Measurements from ENCODE around the gene MDFIC.

MDFIC gene

GRCh38 chr7:114953724-114954123, 31.8 kb downstream of the MDFIC start:
- DNase-seq (ENCODE audit: low read depth) = no peak

DNA sequence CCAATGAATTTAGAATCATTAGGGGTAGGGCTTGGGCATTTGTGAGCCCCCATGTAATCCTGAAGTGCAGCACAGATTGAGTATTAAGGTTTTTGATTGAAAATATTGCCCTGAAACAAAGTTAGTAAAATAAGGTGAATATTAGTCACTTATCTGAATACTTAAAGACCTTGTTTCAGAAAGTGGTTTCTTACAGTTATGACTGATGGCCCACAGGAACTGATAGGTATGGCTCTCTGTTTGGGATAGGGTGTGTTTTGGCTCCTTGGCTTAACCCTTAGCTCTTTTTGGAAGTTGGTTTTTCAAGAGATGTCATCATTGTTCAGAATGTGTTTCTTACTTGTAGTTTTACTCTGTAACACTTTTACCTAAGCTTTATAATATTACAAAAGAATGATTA, 34.8 kb downstream of the MDFIC start:
- no peak for DNase-seq (ENCODE audit: low read depth)

- no peak for DNase-seq (ENCODE audit: low read depth)
Observed at GRCh38 chr7:114957444-114957843, 35.5 kb downstream of the MDFIC start.

GRCh38 chr7:114959931-114960330, 38.0 kb downstream of the MDFIC start:
- no peak for DNase-seq (ENCODE audit: low read depth)

- no peak for DNase-seq (ENCODE audit: low read depth)
Observed at GRCh38 chr7:114962441-114962840, 40.5 kb downstream of the MDFIC start.

DNA sequence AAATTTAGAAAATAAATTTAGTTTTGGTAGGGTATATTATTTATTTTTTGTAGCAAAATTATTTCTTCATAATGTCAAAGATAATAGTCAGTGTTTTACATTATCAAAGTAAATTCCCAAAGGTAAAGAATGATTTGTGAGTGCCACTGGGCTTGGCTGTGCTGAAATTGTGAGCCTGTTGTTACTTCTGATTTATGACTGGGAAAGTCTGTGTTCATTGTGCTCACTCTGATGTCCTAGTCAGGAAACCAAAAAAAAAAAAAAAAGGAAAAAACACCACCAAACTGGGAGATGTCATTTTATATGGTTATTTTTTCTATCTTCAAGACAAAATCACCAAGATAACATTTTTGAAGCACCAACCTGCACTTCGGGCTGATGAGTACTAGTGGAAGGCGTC, 44.3 kb downstream of the MDFIC start:
- DNase-seq (ENCODE audit: low read depth) = no peak

- DNase-seq (ENCODE audit: low read depth) = no peak
Observed at GRCh38 chr7:114969096-114969495, 47.2 kb downstream of the MDFIC start.

- no peak for DNase-seq (ENCODE audit: low read depth)
Observed at GRCh38 chr7:114970308-114970707, 48.4 kb downstream of the MDFIC start.

GRCh38 chr7:114970732-114971131, 48.8 kb downstream of the MDFIC start:
- DNase-seq (ENCODE audit: low read depth) = no peak

DNA sequence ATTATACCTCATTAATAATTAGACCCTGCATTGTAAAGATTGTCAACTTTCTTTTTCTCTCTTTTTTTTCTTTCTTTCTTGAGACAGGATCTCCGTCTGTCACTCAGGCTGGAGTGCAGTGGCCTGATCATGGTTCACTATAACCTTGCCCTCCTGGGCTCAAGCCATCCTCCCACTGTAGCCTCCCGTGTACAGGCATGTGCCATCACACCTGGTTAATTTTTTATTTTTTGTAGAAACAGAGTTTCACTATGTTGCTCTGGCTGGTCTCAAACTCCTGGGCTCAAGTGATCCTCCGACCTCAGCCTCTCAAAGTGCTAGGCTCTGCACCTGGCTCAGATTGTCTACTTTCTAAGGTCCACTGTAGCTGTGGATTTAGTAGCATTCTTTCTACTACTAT, 50.7 kb downstream of the MDFIC start:
- DNase-seq (ENCODE audit: low read depth) = no peak

GRCh38 chr7:114973147-114973546, 51.3 kb downstream of the MDFIC start:
- DNase-seq (ENCODE audit: low read depth) = no peak

GRCh38 chr7:114975401-114975800, 53.5 kb downstream of the MDFIC start:
- DNase-seq (ENCODE audit: low read depth) = no peak

DNA sequence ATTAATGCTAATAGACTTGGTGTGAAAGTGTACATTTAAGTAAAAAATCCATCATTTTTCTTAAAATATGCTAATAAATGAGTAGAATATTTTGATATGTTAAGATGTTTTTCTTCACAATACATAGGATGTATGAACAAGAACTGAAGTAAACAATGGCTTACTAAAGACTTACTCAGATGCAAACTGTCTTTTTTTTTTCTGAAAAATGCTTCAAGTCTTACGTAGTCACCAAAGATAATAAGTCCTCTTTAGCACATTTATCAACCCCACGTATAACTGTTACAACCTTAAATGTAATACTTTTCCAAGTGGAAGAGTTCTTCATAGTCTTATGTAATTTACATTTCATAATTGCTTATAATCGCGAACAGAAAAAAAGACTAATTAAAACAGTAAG, 54.8 kb downstream of the MDFIC start:
- no peak for DNase-seq (ENCODE audit: low read depth)

- DNase-seq (ENCODE audit: low read depth) = no peak
Observed at GRCh38 chr7:114977277-114977676, 55.4 kb downstream of the MDFIC start.

DNA sequence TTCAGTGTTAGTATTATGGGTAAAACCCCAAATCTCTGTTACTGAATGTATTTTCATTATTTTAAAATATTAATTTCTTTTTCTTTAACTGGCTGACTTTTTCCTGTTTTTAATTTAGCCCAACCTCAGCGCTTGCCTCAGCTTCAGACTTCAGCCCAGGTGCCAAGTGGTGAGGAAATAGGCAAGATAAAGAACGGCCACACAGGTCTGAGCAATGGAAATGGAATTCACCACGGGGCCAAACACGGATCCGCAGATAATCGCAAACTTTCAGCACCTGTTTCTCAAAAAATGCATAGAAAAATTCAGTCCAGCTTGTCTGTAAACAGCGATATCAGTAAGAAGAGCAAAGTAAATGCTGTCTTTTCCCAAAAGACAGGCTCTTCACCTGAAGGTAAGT, 57.5 kb downstream of the MDFIC start:
- no peak for DNase-seq (ENCODE audit: low read depth)

- DNase-seq (ENCODE audit: low read depth) = no peak
Observed at GRCh38 chr7:114979803-114980507, 58.1 kb downstream of the MDFIC start.

DNA sequence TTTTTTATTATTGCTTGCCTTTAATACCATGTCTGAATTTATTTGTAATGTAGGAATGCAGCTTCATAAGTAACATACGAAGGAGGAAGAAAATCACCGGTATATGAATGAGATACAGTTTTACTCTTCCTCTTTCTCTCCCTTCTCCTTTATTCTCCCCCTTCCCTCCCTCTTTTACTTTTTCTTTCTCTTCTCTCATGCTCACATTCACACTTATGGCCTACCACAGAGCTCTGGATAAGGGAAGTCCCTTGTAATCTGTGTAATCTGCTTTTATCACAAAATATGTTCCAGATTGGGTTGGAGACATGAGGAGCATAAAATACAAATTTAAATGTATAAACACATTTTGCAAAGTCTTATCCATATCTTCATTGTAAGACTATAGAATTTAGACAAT, 59.4 kb downstream of the MDFIC start:
- no peak for DNase-seq (ENCODE audit: low read depth)

DNA sequence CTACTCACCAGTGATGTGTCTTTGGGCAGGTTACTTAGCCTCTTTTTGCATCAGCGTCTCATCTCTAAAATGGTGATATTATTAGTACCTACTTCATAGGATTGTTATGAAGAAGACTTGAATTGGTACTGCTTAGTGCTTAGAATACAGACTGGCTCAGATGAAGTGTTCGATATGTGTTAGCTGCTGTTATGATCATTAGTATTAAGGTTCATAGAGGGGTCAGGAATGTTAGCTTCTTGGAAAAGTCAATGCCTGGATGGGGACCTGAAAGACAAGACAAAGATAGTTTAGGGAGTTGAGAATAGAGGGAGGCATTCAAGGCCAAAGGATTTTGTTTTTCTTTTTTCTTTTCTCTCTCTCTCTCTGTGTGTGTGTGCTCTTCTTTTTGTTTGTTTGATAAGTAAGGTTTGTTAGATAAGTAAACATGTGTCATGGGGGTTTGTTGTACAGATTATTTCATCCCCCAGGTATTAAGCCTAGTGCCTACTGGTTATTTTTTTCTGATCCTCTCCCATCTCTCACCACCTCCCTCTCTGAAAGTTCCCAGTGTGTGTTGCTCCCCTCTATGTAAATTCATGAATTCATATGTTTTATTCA, 63.3 kb downstream of the MDFIC start:
- no peak for DNase-seq (ENCODE audit: low read depth)

DNA sequence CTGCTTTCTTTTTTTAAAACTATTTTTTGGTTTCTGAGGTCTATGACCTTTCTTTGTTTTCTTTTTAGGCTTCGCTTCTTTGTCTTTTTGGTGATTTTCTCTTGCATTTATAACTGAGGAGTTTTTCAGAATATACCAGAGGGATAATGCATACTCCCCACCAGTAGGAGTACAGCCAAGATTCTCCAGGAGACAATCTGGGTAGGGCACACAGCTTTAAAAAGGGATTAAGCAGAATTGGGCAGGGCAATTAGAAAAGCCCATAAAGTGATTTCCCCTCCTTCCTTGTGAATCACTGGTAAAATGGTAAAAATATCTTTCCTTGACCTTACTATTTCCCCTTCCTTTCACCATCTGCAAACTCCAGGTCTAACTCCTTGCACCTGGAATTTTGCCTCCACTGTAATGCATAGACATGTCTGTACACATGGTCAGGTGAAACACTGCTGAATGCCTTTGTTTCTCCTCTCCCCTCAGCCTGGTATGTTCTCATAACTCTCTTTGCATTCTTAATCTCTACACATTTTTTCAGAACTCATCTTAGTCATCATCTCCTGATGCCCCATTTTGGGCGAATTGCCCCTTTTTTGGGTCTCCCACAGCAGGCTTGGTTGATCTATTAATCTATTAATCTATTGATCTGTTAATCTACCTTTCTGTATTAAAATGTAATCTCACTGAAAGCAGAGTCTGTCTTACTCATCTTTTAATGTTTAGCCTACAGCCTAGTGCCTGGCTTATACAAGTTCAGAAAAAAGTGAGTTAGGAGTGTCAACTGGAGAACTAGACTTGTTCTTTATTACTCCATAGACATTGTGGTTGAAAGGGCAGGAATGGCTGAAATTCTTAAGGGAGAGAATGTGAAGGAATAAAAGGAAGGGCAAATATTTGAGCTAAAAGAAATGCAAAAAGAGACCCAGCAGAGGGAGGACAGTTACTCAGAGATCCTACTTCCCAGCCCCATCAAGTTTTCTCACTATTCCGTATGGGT, 64.6 kb downstream of the MDFIC start:
- no peak for DNase-seq (ENCODE audit: low read depth)

- DNase-seq (ENCODE audit: low read depth) = no peak
Observed at GRCh38 chr7:114988026-114988425, 66.1 kb downstream of the MDFIC start.

GRCh38 chr7:114988755-114989375, 67.0 kb downstream of the MDFIC start:
- no peak for DNase-seq (ENCODE audit: low read depth)

- no peak for DNase-seq (ENCODE audit: low read depth)
Observed at GRCh38 chr7:114989531-114989930, 67.6 kb downstream of the MDFIC start.
